ENCODE measurements around the gene DET1.

The DET1 gene

DNA sequence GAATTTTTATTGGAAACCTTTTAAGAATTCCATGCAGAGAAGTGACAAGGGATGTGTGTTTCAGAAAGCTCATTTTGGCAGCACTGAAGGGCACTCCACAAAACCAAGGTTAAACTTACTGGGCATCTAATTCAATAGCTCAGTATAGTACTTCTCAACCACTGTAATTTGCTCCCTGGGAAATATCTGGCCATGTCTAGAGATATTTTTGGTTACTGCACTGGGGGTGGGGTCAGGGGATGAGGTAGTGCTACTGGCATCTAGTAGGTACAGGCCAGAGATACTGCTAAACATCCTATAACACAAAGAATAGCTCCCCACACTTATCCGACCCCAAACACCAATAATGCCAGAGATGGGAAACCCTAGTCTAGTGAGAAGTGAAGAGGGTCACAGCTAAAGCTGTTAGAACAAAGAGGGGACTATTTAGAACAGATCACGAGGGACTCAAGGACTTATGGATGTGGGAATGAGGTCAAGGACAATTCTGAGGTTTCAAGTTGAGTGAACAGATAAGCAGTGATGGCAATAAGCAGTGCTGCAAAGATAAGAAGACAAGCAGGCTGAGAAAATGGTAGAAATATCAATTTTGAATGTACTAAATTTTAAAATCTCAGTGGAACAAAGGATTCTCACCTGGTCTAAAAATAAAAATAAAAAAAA lies 82.5 kb downstream of the DET1 start:
- DNase-seq: no peak

Data from CD4-positive, alpha-beta T cell treated with Interleukin-1 beta for 1 hour (primary cell).